HG02678 (cell line): ENCODE data around the gene GRK5.
A peak's percentile ranks its signal among the peaks of the same experiment; 100 is the strongest.

Experiments used
- ATAC-seq: cut with Tn5 transposase; IDR thresholded peaks from one replicate; pipeline ENCODE4 v1.9.1; 2021; ENCODE audit warnings: mild to moderate bottlenecking, moderate library complexity; ENCODE audit not compliant: unreplicated experiment

Gene GRK5

GRCh38 chr10:119355930-119356329 lies 148.6 kb downstream of the GRK5 start:
- ATAC-seq: no peak

- no peak for ATAC-seq
These were observed 150.2 kb downstream of the GRK5 start for GRCh38 chr10:119357412-119358151.

- no peak for ATAC-seq
These were observed 150.8 kb downstream of the GRK5 start for GRCh38 chr10:119358152-119358512.

GRCh38 chr10:119358567-119358966 lies 151.2 kb downstream of the GRK5 start:
- no peak for ATAC-seq

GRCh38 chr10:119359025-119359424 lies 151.7 kb downstream of the GRK5 start:
- ATAC-seq: no peak

GRCh38 chr10:119360181-119360921 lies 153.0 kb downstream of the GRK5 start:
- no peak for ATAC-seq

- no peak for ATAC-seq
These were observed 153.7 kb downstream of the GRK5 start for GRCh38 chr10:119361037-119361436.

GRCh38 chr10:119362122-119362521 lies 154.8 kb downstream of the GRK5 start:
- no peak for ATAC-seq

- ATAC-seq: no peak
These were observed 157.6 kb downstream of the GRK5 start for GRCh38 chr10:119364645-119365600.

GRCh38 chr10:119365773-119366599 lies 158.6 kb downstream of the GRK5 start:
- no peak for ATAC-seq

- no peak for ATAC-seq
These were observed 160.6 kb downstream of the GRK5 start for GRCh38 chr10:119367841-119368549.

GRCh38 chr10:119368581-119368980 lies 161.2 kb downstream of the GRK5 start:
- no peak for ATAC-seq

- ATAC-seq: peak; percentile 77
These were observed 161.9 kb downstream of the GRK5 start for GRCh38 chr10:119368991-119369869.

GRCh38 chr10:119370111-119370741 lies 162.9 kb downstream of the GRK5 start:
- ATAC-seq: no peak

GRCh38 chr10:119370972-119371703 lies 163.8 kb downstream of the GRK5 start:
- no peak for ATAC-seq

GRCh38 chr10:119371704-119372663 lies 164.6 kb downstream of the GRK5 start:
- peak; percentile 31 for ATAC-seq
